Trophoblast cell (in vitro differentiated cells and primary cell): ENCODE measurements around the gene TSPAN5.

ENCODE experiments used
- DNase-seq, 2 donors: peaks; one replicate each; pipeline ENCODE4 v3.0.0-alpha.2; 2016
- H2AFZ ChIP-seq: 2 replicates; pipeline ENCODE4 v1.6.1; 2013; ENCODE audit warnings: low read length, moderate library complexity, mild to moderate bottlenecking; ENCODE audit not compliant: insufficient read depth, poor library complexity
- H2AK5ac ChIP-seq: 2 replicates; pipeline ENCODE4 v1.6.1; 2013; ENCODE audit warnings: mild to moderate bottlenecking, low read length
- H2BK120ac ChIP-seq: 2 replicates; pipeline ENCODE4 v1.6.1; 2013; ENCODE audit warnings: low read length, mild to moderate bottlenecking, moderate library complexity; ENCODE audit not compliant: insufficient read depth, poor library complexity
- H2BK12ac ChIP-seq: 2 replicates; pipeline ENCODE4 v1.6.1; 2013; ENCODE audit warnings: mild to moderate bottlenecking, low read length, moderate library complexity
- H2BK5ac ChIP-seq: 2 replicates; pipeline ENCODE4 v1.6.1; 2013; ENCODE audit warnings: low read length, low read depth, moderate library complexity, mild to moderate bottlenecking; ENCODE audit not compliant: poor library complexity
- H3K14ac ChIP-seq: 2 replicates; pipeline ENCODE4 v1.6.1; 2013; ENCODE audit warnings: mild to moderate bottlenecking, low read length
- H3K18ac ChIP-seq: 2 replicates; pipeline ENCODE4 v1.6.1; 2013; ENCODE audit warnings: mild to moderate bottlenecking, low read length
- H3K23ac ChIP-seq: 2 replicates; pipeline ENCODE4 v1.6.1; 2013; ENCODE audit warnings: low read length
- H3K27ac ChIP-seq: 2 replicates; pipeline ENCODE4 v1.5.1; 2013; ENCODE audit warnings: low read depth, mild to moderate bottlenecking, inconsistent platforms, low read length, moderate library complexity
- H3K27me3 ChIP-seq: 2 replicates; pipeline ENCODE4 v1.6.1; 2013; ENCODE audit warnings: inconsistent platforms, mild to moderate bottlenecking, low read length, moderate library complexity; ENCODE audit not compliant: insufficient read depth
- H3K36me3 ChIP-seq, 2 experiments: 1 replicate in 1 of 2; 2 replicates in 1 of 2; pipeline ENCODE4 v1.6.1; 2013; ENCODE audit warnings: low read length in 2 of 2, mild to moderate bottlenecking in 2 of 2, moderate library complexity in 1 of 2; ENCODE audit not compliant: insufficient read depth in 2 of 2, control insufficient read depth in 1 of 2
- H3K4ac ChIP-seq: 2 replicates; pipeline ENCODE4 v1.6.1; 2013; ENCODE audit warnings: low read depth, mild to moderate bottlenecking, low read length, moderate library complexity
- H3K4me1 ChIP-seq, 2 experiments: 1 replicate in 1 of 2; 2 replicates in 1 of 2; pipeline ENCODE4 v1.6.1; 2013; ENCODE audit warnings: low read length in 2 of 2, mild to moderate bottlenecking in 2 of 2, moderate library complexity in 1 of 2; ENCODE audit not compliant: insufficient read depth in 2 of 2, control insufficient read depth in 1 of 2
- H3K4me2 ChIP-seq: 2 replicates; pipeline ENCODE4 v1.6.1; 2013; ENCODE audit warnings: inconsistent platforms, mild to moderate bottlenecking, low read length, moderate library complexity
- H3K4me3 ChIP-seq: 2 replicates; pipeline ENCODE4 v1.5.1; 2013; ENCODE audit warnings: mild to moderate bottlenecking, low read depth, low read length, inconsistent platforms
- H3K79me1 ChIP-seq: one replicate; pipeline ENCODE4 v1.6.1; 2013; ENCODE audit warnings: low read length
- H3K79me2 ChIP-seq: 2 replicates; pipeline ENCODE4 v1.6.1; 2013; ENCODE audit warnings: low read length, mild to moderate bottlenecking; ENCODE audit not compliant: control insufficient read depth, insufficient read depth, poor library complexity
- H3K9ac ChIP-seq: 2 replicates; pipeline ENCODE4 v1.6.1; 2013; ENCODE audit warnings: mild to moderate bottlenecking, low read length
- H3K9me3 ChIP-seq: 2 replicates; pipeline ENCODE4 v1.6.1; 2013; ENCODE audit warnings: low read depth, mild to moderate bottlenecking, control low read depth, inconsistent platforms, low read length; ENCODE audit not compliant: insufficient read depth
- H4K12ac ChIP-seq: 2 replicates; pipeline ENCODE4 v1.6.1; 2013; ENCODE audit warnings: low read depth, mild to moderate bottlenecking, low read length, moderate library complexity
- H4K8ac ChIP-seq: 2 replicates; pipeline ENCODE4 v1.6.1; 2013; ENCODE audit warnings: low read depth, mild to moderate bottlenecking, low read length, moderate library complexity
- H4K91ac ChIP-seq: one replicate; pipeline ENCODE4 v1.6.1; 2013; ENCODE audit warnings: low read depth, mild to moderate bottlenecking, low read length, moderate library complexity
- WGBS: extraction: QIAGEN DNeasy Blood & Tissue Kit; methylation state at CpG from one replicate; pipeline ENCODE4 v1.1.7; 2013; ENCODE audit warnings: missing lambda C conversion rate; ENCODE audit not compliant: insufficient read length, insufficient coverage; ENCODE audit errors: extremely low coverage; 5-methylcytosine and 5-hydroxymethylcytosine counted together

The TSPAN5 gene

DNA sequence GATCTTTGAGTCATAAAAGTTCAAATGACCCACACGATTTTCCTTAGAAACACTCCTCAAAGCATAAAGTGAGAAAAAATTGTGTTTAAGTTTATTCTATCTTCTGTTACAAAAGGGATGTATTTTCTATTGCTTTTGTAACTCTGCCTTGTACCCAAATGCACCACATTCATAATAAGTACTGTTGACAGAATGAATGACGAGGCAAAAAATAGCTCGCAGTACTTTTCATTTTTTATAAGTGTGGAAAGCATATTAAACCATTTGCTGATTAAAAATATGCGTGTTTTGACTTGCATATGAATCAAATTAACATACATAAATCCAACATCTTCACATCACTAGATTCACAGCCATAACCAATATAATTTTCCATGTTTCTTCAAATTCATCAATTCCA, 11.2 kb upstream of the TSPAN5 start:
- H3K4me1 ChIP-seq: peaks cover 0 to 3% of the 10 kb centered on the region in 2 experiments
- no peak overlapping the region for H2BK120ac ChIP-seq
- no peak overlapping the region for H4K91ac ChIP-seq
- peaks cover 0 to 1% of the 10 kb centered on the region in 2 experiments for H3K36me3 ChIP-seq
- H2BK5ac ChIP-seq: no peak overlapping the region
- H3K4ac ChIP-seq: no peak overlapping the region
- H4K8ac ChIP-seq: no peak overlapping the region
- H2AK5ac ChIP-seq: no peak overlapping the region
- H3K9ac ChIP-seq: no peak overlapping the region
- H3K9me3 ChIP-seq: peaks cover 14% of the 10 kb centered on the region
- no peak overlapping the region for H3K23ac ChIP-seq
- H2AFZ ChIP-seq: no peak overlapping the region
- no peaks in the 10 kb centered on the region for H3K79me1 ChIP-seq
- H3K18ac ChIP-seq: no peak overlapping the region
- no peak overlapping the region for H3K27ac ChIP-seq
- no peak for DNase-seq
- no peak overlapping the region for H3K4me3 ChIP-seq
- no peak overlapping the region for H3K4me2 ChIP-seq
- no peak overlapping the region for H2BK12ac ChIP-seq
- no peaks in the 10 kb centered on the region for H3K27me3 ChIP-seq
- no peak overlapping the region for H3K14ac ChIP-seq
- no peaks in the 10 kb centered on the region for H3K79me2 ChIP-seq
- H4K12ac ChIP-seq: no peak overlapping the region
- no CpG with 5 or more reads among the region's 4 CpGs for WGBS

- H4K12ac ChIP-seq: no peak overlapping the region
- no peaks in the 10 kb centered on the region for H3K79me1 ChIP-seq
- H4K91ac ChIP-seq: no peak overlapping the region
- no peak overlapping the region for H3K9ac ChIP-seq
- no peaks in the 10 kb centered on the region for H3K27me3 ChIP-seq
- no peak overlapping the region for H2AFZ ChIP-seq
- H3K79me2 ChIP-seq: no peaks in the 10 kb centered on the region
- no peak overlapping the region for H3K4me2 ChIP-seq
- H4K8ac ChIP-seq: no peak overlapping the region
- no peak for DNase-seq
- H2AK5ac ChIP-seq: no peak overlapping the region
- no peak overlapping the region for H2BK5ac ChIP-seq
- H3K23ac ChIP-seq: no peak overlapping the region
- no CpG with 5 or more reads among the region's 4 CpGs for WGBS
- no peak overlapping the region for H2BK120ac ChIP-seq
- H3K14ac ChIP-seq: no peak overlapping the region
- H3K36me3 ChIP-seq: peaks cover 0 to 2% of the 10 kb centered on the region in 2 experiments
- no peak overlapping the region for H3K27ac ChIP-seq
- H3K4me3 ChIP-seq: no peak overlapping the region
- no peak overlapping the region for H2BK12ac ChIP-seq
- peaks cover 14% of the 10 kb centered on the region for H3K9me3 ChIP-seq
- H3K18ac ChIP-seq: no peak overlapping the region
- H3K4me1 ChIP-seq: peaks cover 0 to 5% of the 10 kb centered on the region in 2 experiments
- no peak overlapping the region for H3K4ac ChIP-seq
These were observed 6.5 kb upstream of the TSPAN5 start for GRCh38 chr4:98664959-98665358.

- H2AFZ ChIP-seq: no peak overlapping the region
- H3K79me1 ChIP-seq: peaks cover 5% of the 10 kb centered on the region
- H4K8ac ChIP-seq: no peak overlapping the region
- no peak overlapping the region for H3K4me3 ChIP-seq
- no peak overlapping the region for H3K14ac ChIP-seq
- H3K27ac ChIP-seq: no peak overlapping the region
- H3K4me2 ChIP-seq: no peak overlapping the region
- H3K9ac ChIP-seq: peak overlapping the region; percentile 28
- H2BK12ac ChIP-seq: no peak overlapping the region
- H2AK5ac ChIP-seq: no peak overlapping the region
- no peak overlapping the region for H2BK120ac ChIP-seq
- H2BK5ac ChIP-seq: no peak overlapping the region
- no peak overlapping the region for H4K12ac ChIP-seq
- peaks cover 0 to 5% of the 10 kb centered on the region in 2 experiments for H3K4me1 ChIP-seq
- H3K79me2 ChIP-seq: no peaks in the 10 kb centered on the region
- no peak for DNase-seq
- H4K91ac ChIP-seq: no peak overlapping the region
- H3K27me3 ChIP-seq: no peaks in the 10 kb centered on the region
- WGBS: no CpG with 5 or more reads among the region's 10 CpGs
- peaks cover 14% of the 10 kb centered on the region for H3K9me3 ChIP-seq
- no peak overlapping the region for H3K18ac ChIP-seq
- H3K36me3 ChIP-seq: peaks cover 0 to 2% of the 10 kb centered on the region in 2 experiments
- H3K4ac ChIP-seq: no peak overlapping the region
- no peak overlapping the region for H3K23ac ChIP-seq
These were observed 5.0 kb upstream of the TSPAN5 start for GRCh38 chr4:98663226-98664006.

DNA sequence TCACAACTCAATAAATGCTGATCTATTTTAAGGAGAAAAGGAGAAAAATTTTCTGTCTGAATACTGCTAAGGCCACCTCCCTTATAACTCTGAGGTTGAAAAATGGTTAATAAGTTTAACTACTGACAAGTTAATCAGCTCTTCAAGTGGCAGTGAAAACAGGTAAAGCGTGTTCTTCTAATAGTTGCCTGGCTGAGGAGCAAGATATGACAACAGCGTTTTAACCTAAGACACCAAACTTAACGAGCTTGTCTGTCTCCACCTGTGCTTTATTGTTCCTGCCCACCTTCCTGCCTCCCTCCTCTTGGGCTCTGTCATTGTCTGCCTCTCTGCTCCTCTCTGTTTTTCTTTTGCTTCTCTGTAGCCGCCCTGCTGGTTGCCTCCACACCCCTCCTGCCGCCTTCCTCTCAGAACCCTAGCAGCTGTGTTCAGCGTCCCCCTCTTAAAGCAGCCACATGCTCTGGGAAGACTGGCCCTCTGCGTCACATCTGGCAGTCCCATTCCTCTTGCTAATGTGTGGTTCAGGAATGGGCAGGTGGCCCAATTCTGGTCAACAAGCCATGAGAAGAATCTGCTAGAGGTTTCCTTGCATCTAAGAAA, 4.3 kb upstream of the TSPAN5 start:
- H4K91ac ChIP-seq: no peak overlapping the region
- peaks cover 0 to 2% of the 10 kb centered on the region in 2 experiments for H3K36me3 ChIP-seq
- no CpG with 5 or more reads among the region's 7 CpGs for WGBS
- H3K14ac ChIP-seq: no peak overlapping the region
- H3K23ac ChIP-seq: no peak overlapping the region
- no peak overlapping the region for H2AK5ac ChIP-seq
- H3K27ac ChIP-seq: no peak overlapping the region
- H3K4me3 ChIP-seq: no peak overlapping the region
- no peak overlapping the region for H2BK5ac ChIP-seq
- H3K4me2 ChIP-seq: no peak overlapping the region
- peaks cover 9% of the 10 kb centered on the region for H3K79me1 ChIP-seq
- no peak overlapping the region for H2BK120ac ChIP-seq
- H2AFZ ChIP-seq: no peak overlapping the region
- H4K12ac ChIP-seq: no peak overlapping the region
- H3K18ac ChIP-seq: no peak overlapping the region
- peaks cover 14% of the 10 kb centered on the region for H3K9me3 ChIP-seq
- H3K4ac ChIP-seq: no peak overlapping the region
- peaks cover 4% of the 10 kb centered on the region for H3K79me2 ChIP-seq
- peak overlapping the region; percentile 28 for H3K9ac ChIP-seq
- peaks cover 0 to 5% of the 10 kb centered on the region in 2 experiments for H3K4me1 ChIP-seq
- no peak overlapping the region for H2BK12ac ChIP-seq
- H4K8ac ChIP-seq: no peak overlapping the region
- DNase-seq: no peak
- H3K27me3 ChIP-seq: no peaks in the 10 kb centered on the region
